HG02852 (cell line): ENCODE results near the gene GARS1.
"Not testable (repeated sequence)": the region's sequence is repeated elsewhere in the genome, so short reads cannot be mapped to it uniquely, and the experiment has no call there.

ENCODE experiments used
- ATAC-seq: cut with Tn5 transposase; IDR thresholded peaks from one replicate; pipeline ENCODE4 v1.9.1; 2021; ENCODE audit warnings: mild to moderate bottlenecking, moderate library complexity; ENCODE audit not compliant: unreplicated experiment

Gene GARS1

GRCh38 chr7:30594540-30595435 is at the start of gene GARS1:
Gene GARS1 (plus strand): TSS chr7:30594878. CDS start chr7:30594922, 44 bp downstream.
- ATAC-seq, result peak; percentile 90

- ATAC-seq, result no peak
Observed at GRCh38 chr7:30545791-30546555, 48.7 kb upstream of the GARS1 start.

GRCh38 chr7:30546596-30546995 is 48.1 kb upstream of the GARS1 start:
- ATAC-seq, result no peak

GRCh38 chr7:30548845-30549244 is 45.8 kb upstream of the GARS1 start:
- no peak for ATAC-seq

- ATAC-seq, result no peak
Observed at GRCh38 chr7:30549931-30550493, 44.7 kb upstream of the GARS1 start.

- ATAC-seq, result no peak
Observed at GRCh38 chr7:30552330-30552729, 42.3 kb upstream of the GARS1 start.

- ATAC-seq, result no peak
Observed at GRCh38 chr7:30553141-30553540, 41.5 kb upstream of the GARS1 start.

- ATAC-seq, result no peak
Observed at GRCh38 chr7:30553546-30553945, 41.1 kb upstream of the GARS1 start.

GRCh38 chr7:30555525-30555924 is 39.2 kb upstream of the GARS1 start:
- ATAC-seq, result no peak

GRCh38 chr7:30556840-30557239 is 37.8 kb upstream of the GARS1 start:
- no peak for ATAC-seq

GRCh38 chr7:30557245-30557644 is 37.4 kb upstream of the GARS1 start:
- ATAC-seq, result no peak

GRCh38 chr7:30559611-30560010 is 35.1 kb upstream of the GARS1 start:
- ATAC-seq, result no peak

GRCh38 chr7:30561389-30561788 is 33.3 kb upstream of the GARS1 start:
- ATAC-seq, result no peak

GRCh38 chr7:30562498-30562897 is 32.2 kb upstream of the GARS1 start:
- no peak for ATAC-seq

- ATAC-seq, result no peak
Observed at GRCh38 chr7:30562909-30563308, 31.8 kb upstream of the GARS1 start.

GRCh38 chr7:30563326-30563942 is 31.2 kb upstream of the GARS1 start:
- no peak for ATAC-seq

GRCh38 chr7:30564243-30564892 is 30.3 kb upstream of the GARS1 start:
- peak; percentile 89 for ATAC-seq

GRCh38 chr7:30566596-30566995 is 28.1 kb upstream of the GARS1 start:
- ATAC-seq, result no peak

GRCh38 chr7:30567081-30567480 is 27.6 kb upstream of the GARS1 start:
- ATAC-seq, result no peak

- not testable (repeated sequence) for ATAC-seq
Observed at GRCh38 chr7:30570238-30570637, 24.4 kb upstream of the GARS1 start.
